Subcutaneous adipose tissue (tissue), 4 donors: ENCODE results near the gene OXA1L. TPM values are rescaled to one million over a fixed set of nuclear protein-coding genes. Genes with fewer than 3 reads are reported as not detected.

ENCODE experiments used
- CTCF ChIP-seq: fragments of 450-650 bp; IDR thresholded peaks from one replicate; pipeline ENCODE4 v1.5.1; 2016; ENCODE audit warnings: low read depth, mild to moderate bottlenecking, control low read depth, antibody characterized with exemption, moderate library complexity
- total RNA-seq, 4 donors: library from RNA; depleted of rRNA; stranded (reverse); fragments of >200 nt; gene quantifications; one replicate each; pipeline ENCODE4 v1.1.0, GENCODE V29; 2016

Gene OXA1L
- total RNA-seq, 4 donors from 2014 or later: 81.9 to 102 (median 87.5) TPM

GRCh38 chr14:22772725-22773124 lies 6.2 kb downstream of the OXA1L start:
- no peak for TF ChIP-seq CTCF

GRCh38 chr14:22773162-22774010 lies 6.9 kb downstream of the OXA1L start:
- TF ChIP-seq CTCF: no peak

GRCh38 chr14:22774011-22774706 lies 7.7 kb downstream of the OXA1L start:
- no peak for TF ChIP-seq CTCF

DNA sequence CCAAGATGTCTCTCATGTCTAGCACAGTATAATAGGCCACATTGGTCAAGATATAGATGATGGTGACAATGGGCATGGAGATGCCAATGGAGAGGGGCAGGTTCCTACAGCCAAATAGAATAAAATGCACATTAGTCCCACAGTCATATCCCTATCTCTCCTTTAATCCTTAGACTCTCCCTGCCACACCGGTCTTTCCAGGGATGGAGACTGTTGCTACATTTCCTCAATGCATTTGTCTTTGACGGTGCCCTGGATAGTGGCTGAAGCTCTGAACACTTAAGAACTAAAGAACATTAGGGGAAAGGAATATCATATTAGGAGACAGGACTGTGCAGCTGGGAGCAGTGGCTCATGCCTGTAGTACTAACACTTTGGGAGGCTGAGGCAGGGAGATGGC lies 9.7 kb downstream of the OXA1L start:
- TF ChIP-seq CTCF: no peak

GRCh38 chr14:22778084-22778483 lies 11.6 kb downstream of the OXA1L start:
- no peak for TF ChIP-seq CTCF

- no peak for TF ChIP-seq CTCF
Observed at GRCh38 chr14:22780105-22780679, 13.7 kb downstream of the OXA1L start.

DNA sequence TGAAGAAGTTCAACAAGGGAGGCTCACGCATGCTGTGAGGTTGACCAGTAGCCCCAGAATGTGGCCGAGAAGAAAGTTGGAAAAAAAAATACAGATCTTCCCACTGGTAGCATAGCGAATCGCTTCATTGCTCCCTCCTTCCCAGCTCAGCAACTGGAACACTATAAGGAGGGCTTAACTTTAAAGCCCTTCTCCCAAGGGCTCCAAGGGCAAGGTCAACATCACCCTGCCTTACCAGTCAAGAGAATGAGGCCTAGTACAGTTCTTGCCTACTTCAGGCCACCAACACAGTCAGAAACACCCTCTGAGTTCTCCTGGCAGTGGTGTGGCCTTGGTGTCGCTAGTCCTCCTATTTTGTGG lies 14.4 kb downstream of the OXA1L start:
- TF ChIP-seq CTCF: no peak
